ENCODE data around the gene POLR3A. TPM values are rescaled to one million over a fixed set of nuclear protein-coding genes. Genes with fewer than 3 reads are reported as not detected.

Gene POLR3A
- total RNA-seq, 1 experiment from 2014 or later: 38.0 TPM

GRCh38 chr10:78038791-78039547, 9.7 kb upstream of the POLR3A start:
- peaks cover 5% of the 10 kb centered on the region for H4K20me1 ChIP-seq (ENCODE audit: control insufficient read depth, insufficient read depth, insufficient read length)

More at GRCh38 chr10:78038791-78039547, 9.7 kb upstream of the POLR3A start:
- no peak overlapping the region for H2BK20ac ChIP-seq (ENCODE audit: low read depth, low read length, poor library complexity, severe bottlenecking)
- no peak overlapping the region for H2BK5ac ChIP-seq (ENCODE audit: insufficient read length, low read length)
- no peak overlapping the region for H3K18ac ChIP-seq (ENCODE audit: insufficient read length, low read depth, low read length)
- no peak overlapping the region for H3K27ac ChIP-seq (ENCODE audit: insufficient read length, low read depth, low read length)
- peaks cover 2% of the 10 kb centered on the region; the same call in 1 of the 2 replicates for H3K4me1 ChIP-seq (ENCODE audit: insufficient read depth, low read length)
- no peak overlapping the region for H4K91ac ChIP-seq (ENCODE audit: insufficient read length, low read depth, low read length)
- H2BK15ac ChIP-seq (ENCODE audit: low read depth, low read length): no peak overlapping the region
- Mint-ChIP-seq H3K27me3 (ENCODE audit: low read depth) (no peaks in the 10 kb centered on the region; the same call in 1 of the 2 replicates), H3K9me3 (no peaks in the 10 kb centered on the region; a peak in 1 of 5 replicates), H3K36me3 (ENCODE audit: insufficient read depth in 1 of 3, low read depth in 3 of 3) (peaks cover 71 to 94% (median 85%) of the 10 kb centered on the region in 3 experiments), H3K4me3 (peak overlapping the region; percentile 47 to 53), H3K4me1 (peaks cover 71 to 73% of the 10 kb centered on the region in 2 experiments), H3K27ac (peak overlapping the region in 2 of 3 experiments; percentile 7 to 88; a peak in 5 of 7 replicates)
- H2AK5ac ChIP-seq (ENCODE audit: insufficient read length, low read length): no peak overlapping the region
- no CpG with 5 or more reads among the region's 5 CpGs for WGBS (ENCODE audit: extremely low coverage, insufficient read length, low lambda C conversion rate)
- H3K14ac ChIP-seq (ENCODE audit: insufficient read depth, low read length): no peak overlapping the region
- H3K9me3 ChIP-seq (ENCODE audit: control insufficient read depth, low read depth, low read length): no peaks in the 10 kb centered on the region
- no peak overlapping the region for H2BK120ac ChIP-seq (ENCODE audit: low read depth, low read length, poor library complexity, severe bottlenecking)
- no peak for DNase-seq
- H3K23ac ChIP-seq (ENCODE audit: insufficient read length, low read depth, low read length): no peak overlapping the region
- peak overlapping the region; percentile 20 for H3K4me2 ChIP-seq (ENCODE audit: insufficient read depth, insufficient read length, low read length)
- peaks cover 5% of the 10 kb centered on the region for H3K23me2 ChIP-seq (ENCODE audit: insufficient read length, low read depth, low read length, poor library complexity, severe bottlenecking)
- peaks cover 3% of the 10 kb centered on the region for H3K79me1 ChIP-seq (ENCODE audit: insufficient read depth, low read depth, low read length, poor library complexity, severe bottlenecking)
- H2BK12ac ChIP-seq (ENCODE audit: insufficient read length, low read depth, low read length): no peak overlapping the region
- H4K5ac ChIP-seq (ENCODE audit: insufficient read length, low read depth, low read length): no peak overlapping the region
- no peak overlapping the region for H3K9ac ChIP-seq (ENCODE audit: extremely low read depth, insufficient read length, low read length)
- no peak overlapping the region for H3K4ac ChIP-seq (ENCODE audit: low read depth, low read length)
- no peak overlapping the region for H4K8ac ChIP-seq (replicated peaks; ENCODE audit: insufficient read length, low read depth, low read length)
- no peak overlapping the region for H3T11ph ChIP-seq (ENCODE audit: low read length)
- TF ChIP-seq, protein P1, sequence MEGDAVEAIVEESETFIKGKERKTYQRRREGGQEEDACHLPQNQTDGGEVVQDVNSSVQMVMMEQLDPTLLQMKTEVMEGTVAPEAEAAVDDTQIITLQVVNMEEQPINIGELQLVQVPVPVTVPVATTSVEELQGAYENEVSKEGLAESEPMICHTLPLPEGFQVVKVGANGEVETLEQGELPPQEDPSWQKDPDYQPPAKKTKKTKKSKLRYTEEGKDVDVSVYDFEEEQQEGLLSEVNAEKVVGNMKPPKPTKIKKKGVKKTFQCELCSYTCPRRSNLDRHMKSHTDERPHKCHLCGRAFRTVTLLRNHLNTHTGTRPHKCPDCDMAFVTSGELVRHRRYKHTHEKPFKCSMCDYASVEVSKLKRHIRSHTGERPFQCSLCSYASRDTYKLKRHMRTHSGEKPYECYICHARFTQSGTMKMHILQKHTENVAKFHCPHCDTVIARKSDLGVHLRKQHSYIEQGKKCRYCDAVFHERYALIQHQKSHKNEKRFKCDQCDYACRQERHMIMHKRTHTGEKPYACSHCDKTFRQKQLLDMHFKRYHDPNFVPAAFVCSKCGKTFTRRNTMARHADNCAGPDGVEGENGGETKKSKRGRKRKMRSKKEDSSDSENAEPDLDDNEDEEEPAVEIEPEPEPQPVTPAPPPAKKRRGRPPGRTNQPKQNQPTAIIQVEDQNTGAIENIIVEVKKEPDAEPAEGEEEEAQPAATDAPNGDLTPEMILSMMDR (conservative IDR thresholded peaks at IDR 0.05): no peak
- peaks cover 26% of the 10 kb centered on the region for H3K79me2 ChIP-seq (ENCODE audit: insufficient read depth, low read length)
- no peak overlapping the region for H2AFZ ChIP-seq (ENCODE audit: low read length)
- no peak overlapping the region for H3K56ac ChIP-seq (ENCODE audit: insufficient read length, low read depth, low read length)
- no peaks in the 10 kb centered on the region for H3K27me3 ChIP-seq (ENCODE audit: insufficient read depth, low read length)
